ENCODE measurements around the gene CNFN.
A peak's percentile ranks its signal among the peaks of the same experiment; 100 is the strongest.

CNFN gene

GRCh38 chr19:42370068-42370520, 20.0 kb downstream of the CNFN start:
- DNase-seq (ENCODE audit: insufficient read length) = no peak
- no peak for TF ChIP-seq TAF1 (IDR thresholded peaks at IDR 0.05; ENCODE audit: borderline replicate concordance, low read depth, low read length)
- TF ChIP-seq POLR2A (IDR thresholded peaks at IDR 0.05; ENCODE audit: low read depth, low read length) = no peak
- TF ChIP-seq POLR2AphosphoS5 (IDR thresholded peaks at IDR 0.05; ENCODE audit: low read depth, low read length) = no peak
- no peak for FAIRE-seq

GRCh38 chr19:42369433-42370067, 20.5 kb downstream of the CNFN start:
- DNase-seq (ENCODE audit: insufficient read length) = no peak
- TF ChIP-seq POLR2AphosphoS5 (IDR thresholded peaks at IDR 0.05; ENCODE audit: low read depth, low read length) = no peak
- TF ChIP-seq TAF1 (IDR thresholded peaks at IDR 0.05; ENCODE audit: borderline replicate concordance, low read depth, low read length) = no peak
- TF ChIP-seq POLR2A (IDR thresholded peaks at IDR 0.05; ENCODE audit: low read depth, low read length) = no peak
- no peak for FAIRE-seq

DNA sequence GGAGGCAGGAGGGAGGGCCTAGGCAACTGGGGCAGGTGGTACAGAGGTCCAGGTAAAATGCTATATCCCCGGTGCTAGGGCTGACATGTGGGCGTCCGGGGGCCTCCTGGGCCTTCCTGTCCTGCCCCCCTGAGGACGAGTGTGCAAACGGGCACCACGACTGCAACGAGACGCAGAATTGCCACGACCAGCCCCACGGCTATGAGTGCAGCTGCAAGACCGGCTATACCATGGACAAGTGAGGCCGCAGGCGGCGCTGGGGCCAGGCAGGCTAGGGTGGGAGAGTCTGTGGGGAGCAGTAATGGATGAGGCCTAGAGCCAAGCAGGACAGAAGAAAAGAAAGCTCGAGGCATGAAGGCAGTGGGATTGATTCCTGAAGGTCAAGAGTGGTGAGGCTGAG, 21.3 kb downstream of the CNFN start:
- DNase-seq (ENCODE audit: insufficient read length) (no peak), FAIRE-seq (no peak)
- TF ChIP-seq POLR2A (IDR thresholded peaks at IDR 0.05; ENCODE audit: low read depth, low read length) (no peak), TAF1 (IDR thresholded peaks at IDR 0.05; ENCODE audit: borderline replicate concordance, low read depth, low read length) (no peak), POLR2AphosphoS5 (IDR thresholded peaks at IDR 0.05; ENCODE audit: low read depth, low read length) (no peak)

DNA sequence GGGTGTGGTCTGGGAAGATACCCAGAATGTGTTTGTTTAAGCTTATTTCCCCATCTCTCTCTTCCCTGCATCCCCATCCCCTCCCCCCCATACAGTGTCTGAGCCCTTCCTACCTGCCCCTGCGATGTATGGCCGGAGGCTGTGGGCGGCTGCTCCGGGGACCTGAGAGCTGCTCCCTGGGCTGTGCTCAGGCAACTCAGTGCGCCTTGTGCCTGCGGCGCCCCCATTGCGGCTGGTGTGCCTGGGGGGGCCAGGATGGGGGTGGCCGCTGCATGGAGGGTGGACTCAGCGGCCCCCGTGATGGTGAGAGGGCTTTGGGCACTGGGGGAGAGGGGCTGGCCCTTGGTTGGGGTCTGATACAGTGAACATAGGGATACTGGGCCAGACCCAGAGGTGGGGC, 21.7 kb downstream of the CNFN start:
- TF ChIP-seq TAF1 (IDR thresholded peaks at IDR 0.05; ENCODE audit: borderline replicate concordance, low read depth, low read length) = no peak
- TF ChIP-seq POLR2A (IDR thresholded peaks at IDR 0.05; ENCODE audit: low read depth, low read length) = no peak
- no peak for DNase-seq (ENCODE audit: insufficient read length)
- no peak for FAIRE-seq

- TF ChIP-seq POLR2AphosphoS5 (IDR thresholded peaks at IDR 0.05; ENCODE audit: low read depth, low read length) = no peak
- TF ChIP-seq TAF1 (IDR thresholded peaks at IDR 0.05; ENCODE audit: borderline replicate concordance, low read depth, low read length) = no peak
- TF ChIP-seq POLR2A (IDR thresholded peaks at IDR 0.05; ENCODE audit: low read depth, low read length) = no peak
- DNase-seq (ENCODE audit: insufficient read length) (no peak), FAIRE-seq (no peak)
Measured at GRCh38 chr19:42367929-42368328, 22.2 kb downstream of the CNFN start.

GRCh38 chr19:42366673-42367072, 23.4 kb downstream of the CNFN start:
- no peak for FAIRE-seq

GRCh38 chr19:42363614-42364346, 26.3 kb downstream of the CNFN start:
- FAIRE-seq = peak; percentile 42
- no peak for DNase-seq (ENCODE audit: insufficient read length)
- no peak for TF ChIP-seq TAF1 (IDR thresholded peaks at IDR 0.05; ENCODE audit: borderline replicate concordance, low read depth, low read length)
- no peak for TF ChIP-seq POLR2AphosphoS5 (IDR thresholded peaks at IDR 0.05; ENCODE audit: low read depth, low read length)
- no peak for TF ChIP-seq POLR2A (IDR thresholded peaks at IDR 0.05; ENCODE audit: low read depth, low read length)

More at GRCh38 chr19:42366673-42367072, 23.4 kb downstream of the CNFN start:
- TF ChIP-seq POLR2A (IDR thresholded peaks at IDR 0.05; ENCODE audit: low read depth, low read length) = no peak
- TF ChIP-seq TAF1 (IDR thresholded peaks at IDR 0.05; ENCODE audit: borderline replicate concordance, low read depth, low read length) = no peak
- no peak for TF ChIP-seq POLR2AphosphoS5 (IDR thresholded peaks at IDR 0.05; ENCODE audit: low read depth, low read length)
- no peak for DNase-seq (ENCODE audit: insufficient read length)

DNA sequence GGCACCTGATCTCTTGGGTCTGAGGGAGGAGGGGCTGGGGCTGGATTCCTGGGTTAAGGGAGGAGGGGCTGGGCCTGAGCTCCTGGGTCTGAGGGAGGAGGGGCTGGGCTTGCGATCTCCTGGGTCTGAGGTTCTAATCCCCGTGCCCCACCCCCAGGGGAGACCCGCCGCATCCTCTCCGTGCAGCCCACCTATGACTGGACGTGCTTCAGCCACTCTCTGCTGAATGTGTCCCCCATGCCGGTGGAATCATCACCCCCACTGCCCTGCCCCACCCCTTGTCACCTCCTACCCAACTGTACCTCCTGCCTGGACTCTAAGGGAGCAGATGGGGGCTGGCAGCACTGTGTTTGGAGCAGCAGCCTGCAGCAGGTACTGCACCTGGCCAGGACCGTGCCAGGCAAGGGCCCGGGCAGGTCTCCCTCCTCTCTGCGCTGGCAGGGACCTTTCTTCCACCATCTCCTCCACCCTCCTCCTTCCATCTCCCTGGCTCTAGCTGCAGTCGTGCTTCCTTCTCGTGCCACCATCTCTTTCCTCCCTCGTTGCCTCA, 27.1 kb downstream of the CNFN start:
- TF ChIP-seq POLR2A (IDR thresholded peaks at IDR 0.05; ENCODE audit: low read depth, low read length) = no peak
- no peak for TF ChIP-seq TAF1 (IDR thresholded peaks at IDR 0.05; ENCODE audit: borderline replicate concordance, low read depth, low read length)
- no peak for TF ChIP-seq POLR2AphosphoS5 (IDR thresholded peaks at IDR 0.05; ENCODE audit: low read depth, low read length)
- no peak for DNase-seq (ENCODE audit: insufficient read length)
- FAIRE-seq = no peak

- DNase-seq (ENCODE audit: insufficient read length) (no peak), FAIRE-seq (no peak)
- no peak for TF ChIP-seq POLR2AphosphoS5 (IDR thresholded peaks at IDR 0.05; ENCODE audit: low read depth, low read length)
- no peak for TF ChIP-seq POLR2A (IDR thresholded peaks at IDR 0.05; ENCODE audit: low read depth, low read length)
- TF ChIP-seq TAF1 (IDR thresholded peaks at IDR 0.05; ENCODE audit: borderline replicate concordance, low read depth, low read length) = no peak
Measured at GRCh38 chr19:42362342-42362741, 27.8 kb downstream of the CNFN start.

GRCh38 chr19:42361545-42361910, 28.6 kb downstream of the CNFN start:
- FAIRE-seq (no peak), DNase-seq (ENCODE audit: insufficient read length) (no peak)
- TF ChIP-seq POLR2AphosphoS5 (IDR thresholded peaks at IDR 0.05; ENCODE audit: low read depth, low read length) (no peak), TAF1 (IDR thresholded peaks at IDR 0.05; ENCODE audit: borderline replicate concordance, low read depth, low read length) (no peak), POLR2A (IDR thresholded peaks at IDR 0.05; ENCODE audit: low read depth, low read length) (no peak)

DNA sequence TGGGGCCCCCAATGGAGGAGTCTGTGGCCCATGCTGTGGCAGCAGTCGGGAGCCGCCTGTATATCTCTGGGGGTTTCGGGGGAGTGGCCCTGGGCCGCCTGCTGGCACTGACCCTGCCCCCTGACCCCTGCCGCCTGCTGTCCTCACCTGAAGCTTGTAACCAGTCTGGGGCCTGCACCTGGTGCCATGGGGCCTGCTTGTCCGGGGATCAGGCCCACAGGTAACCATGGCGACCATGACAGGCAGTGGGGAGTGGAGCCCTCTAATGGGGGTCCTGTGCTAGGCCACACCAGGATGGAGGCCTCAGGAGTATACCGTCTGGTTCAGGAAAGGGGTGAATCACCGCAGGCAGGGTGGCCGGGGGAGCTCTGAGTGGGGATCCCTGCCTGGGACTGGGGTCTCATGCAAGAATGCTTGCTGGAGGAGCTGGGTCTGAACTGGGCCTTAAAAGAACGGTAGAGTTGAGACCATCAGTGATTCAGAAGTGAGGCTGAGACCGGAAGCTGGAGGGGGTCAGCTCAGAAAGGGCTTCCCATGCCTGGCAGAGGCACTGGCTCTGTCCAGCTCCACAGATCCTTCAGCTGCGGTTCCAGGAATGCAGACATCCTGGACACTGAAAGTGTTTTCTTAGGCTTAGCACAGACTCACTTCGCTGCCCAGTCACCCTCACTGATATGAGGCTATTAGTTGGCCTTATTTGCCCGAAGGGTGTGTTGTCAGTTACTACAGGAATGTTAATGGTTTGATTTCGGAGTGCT, 29.1 kb downstream of the CNFN start:
- FAIRE-seq = no peak
- TF ChIP-seq POLR2A (IDR thresholded peaks at IDR 0.05; ENCODE audit: low read depth, low read length) (no peak), TAF1 (IDR thresholded peaks at IDR 0.05; ENCODE audit: borderline replicate concordance, low read depth, low read length) (no peak), POLR2AphosphoS5 (IDR thresholded peaks at IDR 0.05; ENCODE audit: low read depth, low read length) (no peak)
- DNase-seq (ENCODE audit: insufficient read length) = no peak

All from GM12892 (cell line).